H1 (cell line): ENCODE results near the gene PHKG2. TPM values are rescaled to one million over a fixed set of nuclear protein-coding genes. Genes with fewer than 3 reads are reported as not detected.

Experiments used
- CTCF ChIA-PET: fragments of 300-600 bp; sonication (Branson Sonifier 250); formaldehyde crosslinking; loops from one replicate; lab custom pipeline; 2021; ENCODE audit not compliant: partially characterized antibody; lab: Charles Lee
- POLR2A ChIA-PET: fragments of 300-600 bp; sonication (Branson Sonifier 250); formaldehyde crosslinking; loops from one replicate; lab custom pipeline; 2021; ENCODE audit warnings: inconsistent platforms; ENCODE audit not compliant: partially characterized antibody; lab: Charles Lee
- DNase-seq, 2 experiments: peaks; one replicate each; pipeline versions ENCODE4 v3.0.0 to v3.0.0-alpha.2; 2010 to 2022; ENCODE audit warnings: low spot score in 2 of 2, low read depth in 1 of 2, mixed read lengths in 1 of 2
- FAIRE-seq: peaks from 2 replicates; lab custom pipeline; 2011; peaks lifted over from hg19 to GRCh38; lab: Jason Lieb, UNC
- H2AFZ ChIP-seq: 2 replicates; pipeline ENCODE4 v1.8.1; 2012; ENCODE audit warnings: low read length, inconsistent platforms
- H2AK5ac ChIP-seq: 2 replicates; pipeline ENCODE4 v1.6.1; 2013; ENCODE audit warnings: low read depth, low read length
- H2BK120ac ChIP-seq: replicated peaks from 2 replicates; pipeline ENCODE3; 2013; ENCODE audit warnings: low read depth, low read length, inconsistent platforms
- H2BK12ac ChIP-seq: 2 replicates; pipeline ENCODE4 v1.6.1; 2013; ENCODE audit warnings: low read depth, low read length
- H2BK15ac ChIP-seq: 2 replicates; pipeline ENCODE4 v1.6.1; 2013; ENCODE audit warnings: low read length
- H2BK20ac ChIP-seq: 2 replicates; pipeline ENCODE4 v1.6.1; 2013; ENCODE audit warnings: low read length
- H2BK5ac ChIP-seq: 2 replicates; pipeline ENCODE4 v1.6.1; 2013; ENCODE audit warnings: low read depth, low read length
- H3K14ac ChIP-seq: 2 replicates; pipeline ENCODE4 v1.6.1; 2013; ENCODE audit warnings: inconsistent platforms; ENCODE audit not compliant: insufficient read length
- H3K18ac ChIP-seq: 2 replicates; pipeline ENCODE4 v1.6.1; 2013; ENCODE audit warnings: low read length; ENCODE audit errors: extremely low read depth
- H3K23ac ChIP-seq: 2 replicates; pipeline ENCODE4 v1.6.1; 2013; ENCODE audit warnings: inconsistent platforms; ENCODE audit not compliant: insufficient read length
- H3K23me2 ChIP-seq: 2 replicates; pipeline ENCODE4 v1.6.1; 2013; ENCODE audit warnings: low read depth, low read length
- H3K27ac ChIP-seq: 2 replicates; pipeline ENCODE4 v1.6.1; 2011; ENCODE audit warnings: low read depth, low read length, inconsistent platforms
- H3K27me3 ChIP-seq, 4 experiments: replicated peaks in 1 of 4; 1 replicate in 1 of 4; 2 replicates in 3 of 4; pipeline versions ENCODE4 v1.6.1 to v1.8.1; 2011 to 2013; ENCODE audit warnings: low read length in 3 of 4, mild to moderate bottlenecking in 3 of 4, inconsistent platforms in 2 of 4, mixed read lengths in 2 of 4, moderate library complexity in 1 of 4; ENCODE audit not compliant: control insufficient read depth in 3 of 4, insufficient read depth in 3 of 4; ENCODE audit errors: extremely low read depth in 1 of 4
- H3K36me3 ChIP-seq, 4 experiments: 2 replicates each; pipeline versions ENCODE4 v1.6.1 to v1.8.1; 2011 to 2013; ENCODE audit warnings: mild to moderate bottlenecking in 4 of 4, low read length in 3 of 4, moderate library complexity in 2 of 4, control low read depth in 1 of 4, inconsistent platforms in 1 of 4; ENCODE audit not compliant: insufficient read depth in 4 of 4, control insufficient read depth in 2 of 4
- H3K4ac ChIP-seq: replicated peaks from 2 replicates; pipeline ENCODE3; 2013; ENCODE audit warnings: low read length, low read depth, mixed read lengths, inconsistent platforms; ENCODE audit not compliant: insufficient read length
- H3K4me1 ChIP-seq, 4 experiments: replicated peaks in 1 of 4; 1 replicate in 1 of 4; 2 replicates in 3 of 4; pipeline versions ENCODE4 v1.6.1 to v1.8.1; 2011 to 2013; ENCODE audit warnings: low read length in 3 of 4, inconsistent platforms in 2 of 4, mixed read lengths in 1 of 4; ENCODE audit not compliant: insufficient read depth in 4 of 4, control insufficient read depth in 3 of 4
- H3K4me2 ChIP-seq, 2 experiments: 2 replicates each; pipeline versions ENCODE4 v1.6.1 to v1.8.1; 2011 to 2013; ENCODE audit warnings: low read depth in 2 of 2, low read length in 2 of 2, control low read depth in 1 of 2, inconsistent platforms in 1 of 2, mild to moderate bottlenecking in 1 of 2; ENCODE audit not compliant: insufficient read depth in 1 of 2
- H3K4me3 ChIP-seq, 4 experiments: fragments of 200-600, 300-600 bp in 1 of 4; sonication (generic), shearing (Covaris generic), sonication (Bioruptor Twin) in 1 of 4; 2 replicates each; pipeline versions ENCODE4 v1.5.1 to v1.8.1; 2011 to 2016; ENCODE audit warnings: low read length in 4 of 4, low read depth in 3 of 4, control low read depth in 2 of 4, inconsistent platforms in 2 of 4, mild to moderate bottlenecking in 2 of 4, mixed read lengths in 1 of 4, moderate library complexity in 1 of 4; ENCODE audit not compliant: insufficient read depth in 2 of 4; ENCODE audit errors: extremely low read depth in 1 of 4
- H3K56ac ChIP-seq: replicated peaks from 2 replicates; pipeline ENCODE3; 2013; ENCODE audit warnings: low read depth, mild to moderate bottlenecking, mixed read lengths, low read length, inconsistent platforms; ENCODE audit not compliant: insufficient read length
- H3K79me1 ChIP-seq: 2 replicates; pipeline ENCODE4 v1.6.1; 2013; ENCODE audit warnings: low read depth, low read length, control low read depth
- H3K79me2 ChIP-seq, 2 experiments: 2 replicates each; pipeline versions ENCODE4 v1.6.1 to v1.8.1; 2012 to 2013; ENCODE audit warnings: low read length in 2 of 2, mild to moderate bottlenecking in 2 of 2, inconsistent platforms in 1 of 2; ENCODE audit not compliant: insufficient read depth in 2 of 2, control insufficient read depth in 1 of 2
- H3K9ac ChIP-seq, 4 experiments: replicated peaks in 1 of 4; 1 replicate in 1 of 4; 2 replicates in 3 of 4; pipeline versions ENCODE4 v1.6.1 to v1.8.1; 2011 to 2013; ENCODE audit warnings: low read depth in 3 of 4, low read length in 3 of 4, control low read depth in 2 of 4, mild to moderate bottlenecking in 2 of 4, moderate library complexity in 2 of 4, inconsistent platforms in 1 of 4; ENCODE audit errors: extremely low read depth in 1 of 4
- H3K9me3 ChIP-seq, 2 experiments: 2 replicates each; pipeline versions ENCODE4 v1.6.1 to v1.8.1; 2012 to 2013; ENCODE audit warnings: mild to moderate bottlenecking in 2 of 2, moderate library complexity in 2 of 2, control low read depth in 1 of 2, inconsistent platforms in 1 of 2, low read depth in 1 of 2, low read length in 1 of 2, mixed read lengths in 1 of 2; ENCODE audit not compliant: insufficient read depth in 2 of 2
- H4K20me1 ChIP-seq, 2 experiments: replicated peaks in 1 of 2; 2 replicates each; pipeline versions ENCODE3 to v1.8.1; 2011 to 2013; ENCODE audit warnings: inconsistent platforms in 2 of 2, low read length in 2 of 2, mild to moderate bottlenecking in 1 of 2; ENCODE audit not compliant: insufficient read depth in 2 of 2, control insufficient read depth in 1 of 2
- H4K5ac ChIP-seq: 2 replicates; pipeline ENCODE4 v1.6.1; 2013; ENCODE audit warnings: low read length, low read depth, mixed read lengths, inconsistent platforms; ENCODE audit not compliant: insufficient read length
- H4K8ac ChIP-seq: 2 replicates; pipeline ENCODE4 v1.8.0; 2013; ENCODE audit warnings: mild to moderate bottlenecking, moderate library complexity, low read length, inconsistent platforms; ENCODE audit not compliant: insufficient read depth; ENCODE audit errors: extremely low read depth
- H4K91ac ChIP-seq: replicated peaks from 2 replicates; pipeline ENCODE3; 2013; ENCODE audit warnings: low read length, mixed read lengths, inconsistent platforms; ENCODE audit not compliant: insufficient read length
- BRCA1 ChIP-seq: IDR thresholded peaks from 2 replicates; pipeline ENCODE4 v1.6.1; 2012; ENCODE audit warnings: low read depth, low read length, improper control_type of control experiment
- POLR2AphosphoS5 ChIP-seq: IDR thresholded peaks from 2 replicates; pipeline ENCODE4 v1.6.1; 2011; ENCODE audit warnings: low read depth, low read length
- WGBS, 2 experiments: shearing (Covaris generic) in 1 of 2; methylation state at CpG; one replicate each; pipeline versions ENCODE4 v1.1.6 to v1.1.7; 2013 to 2015; ENCODE audit warnings: low lambda C conversion rate in 2 of 2, mixed read lengths in 2 of 2, inconsistent platforms in 1 of 2, low coverage in 1 of 2, missing lambda C conversion rate in 1 of 2; ENCODE audit not compliant: insufficient replicate concordance in 2 of 2, insufficient coverage in 1 of 2, insufficient read length in 1 of 2; ENCODE audit errors: extremely low coverage in 1 of 2, missing lambda C conversion rate in 1 of 2; 5-methylcytosine and 5-hydroxymethylcytosine counted together
- polyA plus RNA-seq, 7 experiments: library from polyadenylated mRNA; depleted of rRNA in 3 of 7; stranded (reverse) in 5 of 7; unstranded in 2 of 7; fragments of >200 nt in 5 of 7; fragments of 200-250 nt in 2 of 7; gene quantifications; 1 replicate in 5 of 7; 2 replicates in 1 of 7; 4 replicates in 1 of 7; pipeline versions ENCODE4 v1.2.1 to v1.2.3, GENCODE V29; 2011 to 2013; ENCODE audit warnings: missing spikeins in 2 of 7, mixed read lengths in 2 of 7
- total RNA-seq: library from RNA; stranded (reverse); fragmentation: NEBNext Ultra II Directional; extraction: Animal tissue kit (Norgen Biotek cat#: 25700); gene quantifications from 2 replicates; pipeline ENCODE4 v1.2.1, GENCODE V29; 2021

The PHKG2 gene
- total and polyA plus RNA-seq, 2 of the 8 experiments (the other 6 are each of a cell fraction or from before 2014, with no cell fraction given): 36.0 to 53.4 TPM

- POLR2A ChIA-PET: interaction anchor here (0.8 to 6.6 kb wide), 10 partner anchors 7 to 56 kb away, joined by 3 to 63 read pairs (median 6); partner anchors contain the start of genes CFAP119 and PHKG2
- peaks cover 54 to 94% (median 82%) of the 10 kb centered on the region in 4 experiments for H3K36me3 ChIP-seq
These were observed 19.7 kb downstream of the PHKG2 start for GRCh38 chr16:30767767-30768465.

More at GRCh38 chr16:30767767-30768465, 19.7 kb downstream of the PHKG2 start:
- WGBS, 2 experiments: 90% methylated on average over 18 of the region's 18 CpGs; no CpG with 5 or more reads in 1 of the 2 experiments
- Histone ChIP-seq H2BK5ac (no peak overlapping the region), H3K4me1 (peaks cover 0 to 3% (median 0%) of the 10 kb centered on the region in 4 experiments; a peak in 2 of 7 replicates), H3K18ac (no peak overlapping the region), H3K23me2 (no peaks in the 10 kb centered on the region; the same call in 1 of the 2 replicates), H4K8ac (no peak overlapping the region), H2BK12ac (no peak overlapping the region), H3K56ac (no peak overlapping the region), H2AK5ac (no peak overlapping the region), H3K9ac (no peak overlapping the region), H3K4me3 (no peak overlapping the region), H3K4ac (no peak overlapping the region), H3K4me2 (no peak overlapping the region), H4K5ac (no peak overlapping the region), H3K14ac (no peak overlapping the region), H3K23ac (no peak overlapping the region), H3K9me3 (no peaks in the 10 kb centered on the region), H2AFZ (no peak overlapping the region), H3K27ac (no peak overlapping the region), H4K91ac (no peak overlapping the region), H2BK120ac (no peak overlapping the region), H2BK15ac (no peak overlapping the region), H2BK20ac (no peak overlapping the region), H3K79me1 (no peaks in the 10 kb centered on the region; the same call in 1 of the 2 replicates), H4K20me1 (peaks cover 13 to 25% of the 10 kb centered on the region in 2 experiments), H3K79me2 (peaks cover 1 to 14% of the 10 kb centered on the region in 2 experiments; a peak in 2 of 4 replicates), H3K27me3 (no peaks in the 10 kb centered on the region; a peak in 1 of 7 replicates)
- CTCF ChIA-PET: no interaction called here
- no peak for FAIRE-seq
- DNase-seq: no peak
- no peak for TF ChIP-seq BRCA1
- TF ChIP-seq POLR2AphosphoS5: no peak
